AG09319 (cell line): ENCODE data around the gene BCKDK.

ENCODE experiments used
- DNase-seq: peaks from one replicate; pipeline ENCODE4 v3.0.0-alpha.2; 2010; ENCODE audit warnings: low read depth; ENCODE audit errors: extremely low read depth
- CTCF ChIP-seq: IDR thresholded peaks from 2 replicates; pipeline ENCODE4 v1.5.1; 2011; ENCODE audit warnings: low read depth, mild to moderate bottlenecking, inconsistent platforms, low read length, moderate library complexity

The BCKDK gene

GRCh38 chr16:31076319-31076718 is 31.9 kb upstream of the BCKDK start:
- no peak for TF ChIP-seq CTCF
- no peak for DNase-seq

- no peak for TF ChIP-seq CTCF
These were observed 31.2 kb upstream of the BCKDK start for GRCh38 chr16:31077024-31077423.

GRCh38 chr16:31077592-31078396 is 30.4 kb upstream of the BCKDK start:
- TF ChIP-seq CTCF = no peak

More at GRCh38 chr16:31077024-31077423, 31.2 kb upstream of the BCKDK start:
- DNase-seq = no peak

GRCh38 chr16:31078597-31079341 is 29.4 kb upstream of the BCKDK start:
- no peak for DNase-seq
- TF ChIP-seq CTCF = no peak

More at GRCh38 chr16:31077592-31078396, 30.4 kb upstream of the BCKDK start:
- DNase-seq = no peak

GRCh38 chr16:31079342-31079944 is 28.7 kb upstream of the BCKDK start:
- no peak for TF ChIP-seq CTCF
- no peak for DNase-seq

GRCh38 chr16:31080035-31080629 is 28.1 kb upstream of the BCKDK start:
- TF ChIP-seq CTCF = no peak
- DNase-seq = no peak
